ENCODE data around the gene FBXL20.

- TF ChIP-seq EP300 (IDR thresholded peaks at IDR 0.05): no peak
- TF ChIP-seq CTCF (IDR thresholded peaks at IDR 0.05): no peak
- no peak for TF ChIP-seq POLR2A (IDR thresholded peaks at IDR 0.05; ENCODE audit: low read depth)
- TF ChIP-seq POLR2AphosphoS5 (IDR thresholded peaks at IDR 0.05): no peak
These were observed 179.9 kb downstream of the FBXL20 start for GRCh38 chr17:39221572-39221971.

Measured in esophagus muscularis mucosa (tissue), 4 donors.